SK-N-SH (cell line): ENCODE measurements around the gene TAOK3. TPM values are rescaled to one million over a fixed set of nuclear protein-coding genes. Genes with fewer than 3 reads are reported as not detected.

Experiments used
- CTCF ChIA-PET: fragments of 300-600, 350-600 bp; formaldehyde crosslinking; extraction: SDS; loops from one replicate; lab custom pipeline; 2021; lab: Yijun Ruan, JAX
- POLR2A ChIA-PET: fragments of 350-600 bp; sonication (Branson Sonifier 250); formaldehyde crosslinking; extraction: SDS; loops from one replicate; lab custom pipeline; 2020; ENCODE audit warnings: antibody characterized with exemption, inconsistent platforms; lab: Yijun Ruan, JAX
- DNase-seq: peaks from one replicate; pipeline ENCODE4 v3.0.0; 2012
- H2AFZ ChIP-seq: fragments of 200-600 bp; sonication (generic); 2 replicates; pipeline ENCODE4 v1.8.1; 2016; ENCODE audit warnings: antibody characterized with exemption, mild to moderate bottlenecking, low read depth
- H3F3A ChIP-seq: fragments of 200-600 bp; sonication (generic); replicated peaks from 2 replicates; pipeline ENCODE3; 2016; ENCODE audit warnings: antibody characterized with exemption, mild to moderate bottlenecking; ENCODE audit not compliant: insufficient read depth
- H3K27ac ChIP-seq, 2 experiments: fragments of 200-500 bp in 1 of 2; fragments of 200-600 bp in 1 of 2; sonication (Bioruptor generic) in 1 of 2; sonication (generic), shearing (Covaris generic) in 1 of 2; 2 replicates each; pipeline versions ENCODE4 v1.5.1 to v1.6.1; 2014 to 2016; ENCODE audit warnings: low read depth in 2 of 2, inconsistent platforms in 1 of 2, low read length in 1 of 2, mild to moderate bottlenecking in 1 of 2, mixed read lengths in 1 of 2
- H3K27me3 ChIP-seq: fragments of 200-600 bp; sonication (generic), shearing (Covaris generic); 2 replicates; pipeline ENCODE4 v1.6.1; 2016; ENCODE audit warnings: mixed run types; ENCODE audit not compliant: insufficient read depth
- H3K36me3 ChIP-seq, 2 experiments: fragments of 200-500 bp in 1 of 2; fragments of 200-600 bp in 1 of 2; sonication (Bioruptor generic) in 1 of 2; sonication (generic) in 1 of 2; replicated peaks in 1 of 2; 2 replicates each; pipeline versions ENCODE3 to v1.5.1; 2014 to 2016; ENCODE audit warnings: low read length in 1 of 2, mild to moderate bottlenecking in 1 of 2; ENCODE audit not compliant: insufficient read depth in 2 of 2, control insufficient read depth in 1 of 2
- H3K4me1 ChIP-seq, 2 experiments: fragments of 200-500 bp in 1 of 2; fragments of 200-600 bp in 1 of 2; sonication (Bioruptor generic) in 1 of 2; sonication (generic), shearing (Covaris generic) in 1 of 2; 2 replicates each; pipeline versions ENCODE4 v1.5.1 to v1.6.1; 2014 to 2016; ENCODE audit warnings: low read depth in 1 of 2, low read length in 1 of 2, mixed run types in 1 of 2; ENCODE audit not compliant: insufficient read depth in 2 of 2, control insufficient read depth in 1 of 2
- H3K4me2 ChIP-seq: fragments of 200-600 bp; sonication (generic), shearing (Covaris generic); 2 replicates; pipeline ENCODE4 v1.6.1; 2017; ENCODE audit warnings: mixed run types
- H3K4me3 ChIP-seq, 2 experiments: fragments of 200-500 bp in 1 of 2; fragments of 200-600 bp in 1 of 2; sonication (Bioruptor generic) in 1 of 2; sonication (generic), shearing (Covaris generic) in 1 of 2; 2 replicates each; pipeline versions ENCODE4 v1.5.1 to v1.8.1; 2014 to 2016; ENCODE audit warnings: low read depth in 2 of 2, inconsistent platforms in 1 of 2, low read length in 1 of 2, mild to moderate bottlenecking in 1 of 2, mixed read lengths in 1 of 2, moderate library complexity in 1 of 2
- H3K79me2 ChIP-seq: fragments of 200-600 bp; sonication (generic); 2 replicates; pipeline ENCODE4 v1.8.1; 2017; ENCODE audit warnings: mild to moderate bottlenecking; ENCODE audit not compliant: insufficient read depth
- H3K9ac ChIP-seq: fragments of 200-600 bp; sonication (generic); 2 replicates; pipeline ENCODE4 v1.6.1; 2017; ENCODE audit warnings: mixed run types
- H3K9me2 ChIP-seq: fragments of 200-600 bp; sonication (generic); 2 replicates; pipeline ENCODE4 v1.6.1; 2017; ENCODE audit warnings: mixed run types
- H3K9me3 ChIP-seq: fragments of 200-600 bp; sonication (generic); 2 replicates; pipeline ENCODE4 v1.6.1; 2017; ENCODE audit warnings: mixed run types, mild to moderate bottlenecking, moderate library complexity
- H4K20me1 ChIP-seq: fragments of 200-600 bp; sonication (generic); 2 replicates; pipeline ENCODE4 v1.6.1; 2017; ENCODE audit warnings: mild to moderate bottlenecking, mixed run types; ENCODE audit not compliant: insufficient read depth
- CHD2 ChIP-seq: fragments of 150-350 bp; IDR thresholded peaks from 2 replicates; pipeline ENCODE4 v1.6.1; 2018; ENCODE audit warnings: low read length; ENCODE audit not compliant: partially characterized antibody
- FOSL2 ChIP-seq: IDR thresholded peaks from 2 replicates; pipeline ENCODE4 v1.4.0; 2012; ENCODE audit warnings: low read depth, mild to moderate bottlenecking, moderate library complexity, borderline replicate concordance
- JUND ChIP-seq: IDR thresholded peaks from 2 replicates; pipeline ENCODE4 v1.4.0; 2012
- MEF2A ChIP-seq: IDR thresholded peaks from 2 replicates; pipeline ENCODE4 v1.4.0; 2012; ENCODE audit warnings: low read depth, borderline replicate concordance
- MXI1 ChIP-seq: IDR thresholded peaks from 2 replicates; pipeline ENCODE4 v1.6.1; 2012; ENCODE audit warnings: mild to moderate bottlenecking, low read depth, low read length, improper control_type of control experiment
- NRF1 ChIP-seq: IDR thresholded peaks from 2 replicates; pipeline ENCODE4 v1.6.1; 2012; ENCODE audit warnings: low read depth, mild to moderate bottlenecking, low read length
- POLR2AphosphoS5 ChIP-seq: IDR thresholded peaks from 2 replicates; pipeline ENCODE4 v1.6.1; 2012; ENCODE audit warnings: low read depth, low read length
- RAD21 ChIP-seq: IDR thresholded peaks from 2 replicates; pipeline ENCODE4 v1.6.1; 2012; ENCODE audit warnings: mild to moderate bottlenecking, low read length
- RCOR1 ChIP-seq: fragments of 150-350 bp; IDR thresholded peaks from 2 replicates; pipeline ENCODE4 v1.6.1; 2017; ENCODE audit warnings: antibody characterized with exemption, low read length
- RXRA ChIP-seq: IDR thresholded peaks from 2 replicates; pipeline ENCODE4 v1.4.0; 2012; ENCODE audit warnings: low read depth, mild to moderate bottlenecking, borderline replicate concordance
- SMC3 ChIP-seq: IDR thresholded peaks from 2 replicates; pipeline ENCODE4 v1.6.1; 2012; ENCODE audit warnings: low read depth, low read length, improper control_type of control experiment
- TAF1 ChIP-seq: IDR thresholded peaks from 2 replicates; pipeline ENCODE4 v1.6.1; 2012; ENCODE audit warnings: low read depth, mild to moderate bottlenecking, low read length, moderate library complexity, borderline replicate concordance
- TCF12 ChIP-seq: IDR thresholded peaks from 2 replicates; pipeline ENCODE4 v1.4.0; 2012
- YY1 ChIP-seq: IDR thresholded peaks from 2 replicates; pipeline ENCODE4 v1.4.0; 2012; ENCODE audit warnings: low read depth, mild to moderate bottlenecking
- WGBS: methylation state at CpG from one replicate; pipeline ENCODE4 v1.1.6; 2017; ENCODE audit warnings: low lambda C conversion rate; 5-methylcytosine and 5-hydroxymethylcytosine counted together
- polyA plus RNA-seq, 3 experiments: library from polyadenylated mRNA; depleted of rRNA; stranded (reverse); fragments of >200 nt; gene quantifications; 2 replicates each; pipeline ENCODE4 v1.2.3, GENCODE V29; 2012
- TF ChIP-seq, protein P1 (sequence below): fragments of 200-600 bp; sonication (generic); IDR thresholded peaks from 2 replicates; pipeline ENCODE4 v1.6.1; 2017; ENCODE audit warnings: antibody characterized with exemption, mild to moderate bottlenecking, moderate library complexity
- TF ChIP-seq, protein P2 (sequence below): IDR thresholded peaks from 2 replicates; pipeline ENCODE4 v1.4.0; 2012; ENCODE audit warnings: low read depth, borderline replicate concordance
- TF ChIP-seq, protein P3 (sequence below): fragments of 150-350 bp; IDR thresholded peaks from 2 replicates; pipeline ENCODE4 v1.6.1; 2016; ENCODE audit warnings: mild to moderate bottlenecking, low read depth, low read length
- TF ChIP-seq, protein P4 (sequence below): IDR thresholded peaks from 2 replicates; pipeline ENCODE4 v1.4.0; 2012; ENCODE audit warnings: low read depth, borderline replicate concordance
- TF ChIP-seq, protein P5 (sequence below): IDR thresholded peaks from 2 replicates; pipeline ENCODE4; 2012

The TAOK3 gene
- polyA plus RNA-seq, 1 of the 3 experiments (the other 2 are of a cell fraction) = 18.1 TPM

DNA sequence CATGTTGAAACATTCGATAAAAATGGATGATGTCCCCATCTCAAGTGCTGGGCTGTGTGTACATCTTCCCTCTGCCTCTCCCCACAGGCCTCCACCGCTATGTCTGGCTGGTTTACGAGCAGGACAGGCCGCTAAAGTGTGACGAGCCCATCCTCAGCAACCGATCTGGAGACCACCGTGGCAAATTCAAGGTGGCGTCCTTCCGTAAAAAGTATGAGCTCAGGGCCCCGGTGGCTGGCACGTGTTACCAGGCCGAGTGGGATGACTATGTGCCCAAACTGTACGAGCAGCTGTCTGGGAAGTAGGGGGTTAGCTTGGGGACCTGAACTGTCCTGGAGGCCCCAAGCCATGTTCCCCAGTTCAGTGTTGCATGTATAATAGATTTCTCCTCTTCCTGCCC, 228.2 kb downstream of the TAOK3 start:
- H3F3A ChIP-seq = peaks cover 11% of the 10 kb centered on the region
- no peaks in the 10 kb centered on the region for H3K4me1 ChIP-seq
- H3K79me2 ChIP-seq = peaks cover 4% of the 10 kb centered on the region; the same call in 1 of the 2 replicates
- H3K4me2 ChIP-seq = no peak overlapping the region
- H3K4me3 ChIP-seq = no peak overlapping the region
- no peak overlapping the region for H3K9ac ChIP-seq
- WGBS = 98% methylated on average over 13 of the region's 13 CpGs
- no peaks in the 10 kb centered on the region for H3K9me2 ChIP-seq
- H3K9me3 ChIP-seq = no peaks in the 10 kb centered on the region
- no peak overlapping the region for H3K27ac ChIP-seq
- H3K36me3 ChIP-seq = peaks cover 35 to 53% of the 10 kb centered on the region in 2 experiments
- TF ChIP-seq, protein P1, sequence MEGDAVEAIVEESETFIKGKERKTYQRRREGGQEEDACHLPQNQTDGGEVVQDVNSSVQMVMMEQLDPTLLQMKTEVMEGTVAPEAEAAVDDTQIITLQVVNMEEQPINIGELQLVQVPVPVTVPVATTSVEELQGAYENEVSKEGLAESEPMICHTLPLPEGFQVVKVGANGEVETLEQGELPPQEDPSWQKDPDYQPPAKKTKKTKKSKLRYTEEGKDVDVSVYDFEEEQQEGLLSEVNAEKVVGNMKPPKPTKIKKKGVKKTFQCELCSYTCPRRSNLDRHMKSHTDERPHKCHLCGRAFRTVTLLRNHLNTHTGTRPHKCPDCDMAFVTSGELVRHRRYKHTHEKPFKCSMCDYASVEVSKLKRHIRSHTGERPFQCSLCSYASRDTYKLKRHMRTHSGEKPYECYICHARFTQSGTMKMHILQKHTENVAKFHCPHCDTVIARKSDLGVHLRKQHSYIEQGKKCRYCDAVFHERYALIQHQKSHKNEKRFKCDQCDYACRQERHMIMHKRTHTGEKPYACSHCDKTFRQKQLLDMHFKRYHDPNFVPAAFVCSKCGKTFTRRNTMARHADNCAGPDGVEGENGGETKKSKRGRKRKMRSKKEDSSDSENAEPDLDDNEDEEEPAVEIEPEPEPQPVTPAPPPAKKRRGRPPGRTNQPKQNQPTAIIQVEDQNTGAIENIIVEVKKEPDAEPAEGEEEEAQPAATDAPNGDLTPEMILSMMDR = no peak
- TF ChIP-seq, protein P2, sequence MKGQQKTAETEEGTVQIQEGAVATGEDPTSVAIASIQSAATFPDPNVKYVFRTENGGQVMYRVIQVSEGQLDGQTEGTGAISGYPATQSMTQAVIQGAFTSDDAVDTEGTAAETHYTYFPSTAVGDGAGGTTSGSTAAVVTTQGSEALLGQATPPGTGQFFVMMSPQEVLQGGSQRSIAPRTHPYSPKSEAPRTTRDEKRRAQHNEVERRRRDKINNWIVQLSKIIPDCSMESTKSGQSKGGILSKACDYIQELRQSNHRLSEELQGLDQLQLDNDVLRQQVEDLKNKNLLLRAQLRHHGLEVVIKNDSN = no peak
- TF ChIP-seq RXRA (no peak), JUND (no peak), MEF2A (no peak), MXI1 (no peak), FOSL2 (no peak), YY1 (no peak), SMC3 (no peak)
- TF ChIP-seq, protein P3, sequence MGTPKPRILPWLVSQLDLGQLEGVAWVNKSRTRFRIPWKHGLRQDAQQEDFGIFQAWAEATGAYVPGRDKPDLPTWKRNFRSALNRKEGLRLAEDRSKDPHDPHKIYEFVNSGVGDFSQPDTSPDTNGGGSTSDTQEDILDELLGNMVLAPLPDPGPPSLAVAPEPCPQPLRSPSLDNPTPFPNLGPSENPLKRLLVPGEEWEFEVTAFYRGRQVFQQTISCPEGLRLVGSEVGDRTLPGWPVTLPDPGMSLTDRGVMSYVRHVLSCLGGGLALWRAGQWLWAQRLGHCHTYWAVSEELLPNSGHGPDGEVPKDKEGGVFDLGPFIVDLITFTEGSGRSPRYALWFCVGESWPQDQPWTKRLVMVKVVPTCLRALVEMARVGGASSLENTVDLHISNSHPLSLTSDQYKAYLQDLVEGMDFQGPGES = no peak
- TF ChIP-seq, protein P4, sequence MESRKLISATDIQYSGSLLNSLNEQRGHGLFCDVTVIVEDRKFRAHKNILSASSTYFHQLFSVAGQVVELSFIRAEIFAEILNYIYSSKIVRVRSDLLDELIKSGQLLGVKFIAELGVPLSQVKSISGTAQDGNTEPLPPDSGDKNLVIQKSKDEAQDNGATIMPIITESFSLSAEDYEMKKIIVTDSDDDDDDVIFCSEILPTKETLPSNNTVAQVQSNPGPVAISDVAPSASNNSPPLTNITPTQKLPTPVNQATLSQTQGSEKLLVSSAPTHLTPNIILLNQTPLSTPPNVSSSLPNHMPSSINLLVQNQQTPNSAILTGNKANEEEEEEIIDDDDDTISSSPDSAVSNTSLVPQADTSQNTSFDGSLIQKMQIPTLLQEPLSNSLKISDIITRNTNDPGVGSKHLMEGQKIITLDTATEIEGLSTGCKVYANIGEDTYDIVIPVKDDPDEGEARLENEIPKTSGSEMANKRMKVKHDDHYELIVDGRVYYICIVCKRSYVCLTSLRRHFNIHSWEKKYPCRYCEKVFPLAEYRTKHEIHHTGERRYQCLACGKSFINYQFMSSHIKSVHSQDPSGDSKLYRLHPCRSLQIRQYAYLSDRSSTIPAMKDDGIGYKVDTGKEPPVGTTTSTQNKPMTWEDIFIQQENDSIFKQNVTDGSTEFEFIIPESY = no peak
- TF ChIP-seq, all 33 proteins: peak for 0
- DNase-seq = no peak
- ChIA-PET CTCF (no interaction called here), POLR2A (no interaction called here)
- H4K20me1 ChIP-seq = no peaks in the 10 kb centered on the region
- no peaks in the 10 kb centered on the region for H3K27me3 ChIP-seq
- no peak overlapping the region for H2AFZ ChIP-seq

DNA sequence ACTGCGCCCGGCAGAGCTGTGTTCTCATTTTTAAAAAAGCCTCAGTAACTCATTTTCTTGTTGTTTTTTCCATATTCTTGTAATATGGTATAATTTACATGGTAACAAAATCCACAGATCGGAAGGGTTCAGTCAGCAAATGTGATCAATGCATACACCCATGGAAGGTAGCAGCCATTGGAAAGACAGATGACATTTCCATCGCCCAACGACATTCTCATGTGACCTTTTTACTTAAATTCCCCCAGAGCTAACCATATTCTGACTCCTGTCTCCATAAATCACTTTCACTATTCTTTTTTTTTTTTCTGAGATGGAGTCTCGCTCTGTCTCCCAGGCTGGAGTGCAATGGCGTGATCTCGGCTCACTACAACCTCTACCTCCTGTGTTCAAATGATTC, 231.9 kb downstream of the TAOK3 start:
- Histone ChIP-seq H3K4me3 (no peak overlapping the region), H3K4me1 (peaks cover 0 to 4% of the 10 kb centered on the region in 2 experiments; a peak in 1 of 4 replicates), H3K36me3 (peaks cover 36 to 48% of the 10 kb centered on the region in 2 experiments), H2AFZ (no peak overlapping the region), H3K4me2 (no peak overlapping the region), H3K27ac (no peak overlapping the region), H3K79me2 (peaks cover 30% of the 10 kb centered on the region), H3F3A (peaks cover 3% of the 10 kb centered on the region), H3K9ac (no peak overlapping the region), H4K20me1 (0 out of 2 replicates have a peak, but pooled peaks cover 3% of the 10 kb centered on the region), H3K27me3 (no peaks in the 10 kb centered on the region), H3K9me3 (no peaks in the 10 kb centered on the region), H3K9me2 (no peaks in the 10 kb centered on the region)
- no peak for DNase-seq
- POLR2A ChIA-PET = no interaction called here
- CTCF ChIA-PET = interaction anchor here (3.6 kb wide), 1 partner anchor 235 kb away, joined by 20 read pairs; the partner anchor contains the start of gene SUDS3
- no peak for TF ChIP-seq TCF12
- TF ChIP-seq YY1 = no peak
- TF ChIP-seq NRF1 = no peak
- TF ChIP-seq, protein P5, sequence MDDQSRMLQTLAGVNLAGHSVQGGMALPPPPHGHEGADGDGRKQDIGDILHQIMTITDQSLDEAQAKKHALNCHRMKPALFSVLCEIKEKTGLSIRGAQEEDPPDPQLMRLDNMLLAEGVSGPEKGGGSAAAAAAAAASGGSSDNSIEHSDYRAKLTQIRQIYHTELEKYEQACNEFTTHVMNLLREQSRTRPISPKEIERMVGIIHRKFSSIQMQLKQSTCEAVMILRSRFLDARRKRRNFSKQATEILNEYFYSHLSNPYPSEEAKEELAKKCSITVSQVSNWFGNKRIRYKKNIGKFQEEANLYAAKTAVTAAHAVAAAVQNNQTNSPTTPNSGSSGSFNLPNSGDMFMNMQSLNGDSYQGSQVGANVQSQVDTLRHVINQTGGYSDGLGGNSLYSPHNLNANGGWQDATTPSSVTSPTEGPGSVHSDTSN = no peak
- TF ChIP-seq, protein P4 = no peak
- no peak for TF ChIP-seq TAF1
- no peak for TF ChIP-seq POLR2AphosphoS5
- no peak for TF ChIP-seq RAD21
- no peak for TF ChIP-seq RCOR1
- TF ChIP-seq CHD2 = no peak
- WGBS = 98% methylated on average over 8 of the region's 8 CpGs
